GM19238 (cell line): Measurements from ENCODE around the gene ATXN2L.
"Not testable (repeated sequence)": the region's sequence is repeated elsewhere in the genome, so short reads cannot be mapped to it uniquely, and the experiment has no call there.

ENCODE experiments used
- DNase-seq: peaks from one replicate; pipeline ENCODE4 v3.0.0; 2011; ENCODE audit warnings: low spot score; ENCODE audit not compliant: insufficient read length

ATXN2L gene

GRCh38 chr16:28822520-28823290 is at the start of gene ATXN2L:
Gene ATXN2L (plus strand): TSS chr16:28822999. CDS start chr16:28823260, 261 bp downstream.
- DNase-seq = peak; percentile 93

- DNase-seq = not testable (repeated sequence)
Observed at GRCh38 chr16:28781697-28782096, 41.1 kb upstream of the ATXN2L start.

GRCh38 chr16:28782357-28782756 is 40.4 kb upstream of the ATXN2L start:
- DNase-seq = not testable (repeated sequence)

GRCh38 chr16:28802235-28803019 is 20.4 kb upstream of the ATXN2L start:
- not testable (repeated sequence) for DNase-seq

- DNase-seq = not testable (repeated sequence)
Observed at GRCh38 chr16:28807445-28808120, 15.2 kb upstream of the ATXN2L start.

GRCh38 chr16:28820016-28820415 is 2.8 kb upstream of the ATXN2L start:
- no peak for DNase-seq

- not testable (repeated sequence) for DNase-seq
Observed at GRCh38 chr16:28820546-28820945, 2.3 kb upstream of the ATXN2L start.

GRCh38 chr16:28821874-28822519 is 802 bp upstream of the ATXN2L start:
- no peak for DNase-seq

- no peak for DNase-seq
Observed at GRCh38 chr16:28823291-28823872, 583 bp downstream of the ATXN2L start.

- DNase-seq = peak; percentile 95
Observed at GRCh38 chr16:28823873-28824716, 1.3 kb downstream of the ATXN2L start.

GRCh38 chr16:28824717-28824973 is 1.8 kb downstream of the ATXN2L start:
- DNase-seq = no peak

- DNase-seq = no peak
Observed at GRCh38 chr16:28826141-28826540, 3.3 kb downstream of the ATXN2L start.

GRCh38 chr16:28829747-28830146 is 6.9 kb downstream of the ATXN2L start:
- no peak for DNase-seq

- no peak for DNase-seq
Observed at GRCh38 chr16:28830531-28830930, 7.7 kb downstream of the ATXN2L start.

GRCh38 chr16:28834349-28834748 is 11.6 kb downstream of the ATXN2L start:
- DNase-seq = no peak

- DNase-seq = no peak
Observed at GRCh38 chr16:28834873-28835863, 12.4 kb downstream of the ATXN2L start.

GRCh38 chr16:28835864-28836760 is 13.3 kb downstream of the ATXN2L start:
- no peak for DNase-seq

- no peak for DNase-seq
Observed at GRCh38 chr16:28836761-28837064, 13.9 kb downstream of the ATXN2L start.
